ENCODE data around the gene MARS1.

GRCh38 chr12:57464569-57464968, 23.3 kb upstream of the MARS1 start:
- TF ChIP-seq POLR2A (IDR thresholded peaks at IDR 0.05; ENCODE audit: low read depth, low read length) (no peak), POLR2AphosphoS5 (IDR thresholded peaks at IDR 0.05; ENCODE audit: low read depth, low read length) (no peak), TAF1 (IDR thresholded peaks at IDR 0.05; ENCODE audit: borderline replicate concordance, low read depth, low read length) (no peak)
